GM23338 (cell line): Measurements from ENCODE around the gene ZNF560.

Experiments
- CREB1 ChIP-seq: fragments of 250-450 bp; sonication (Bioruptor Pico); IDR thresholded peaks from 2 replicates; pipeline ENCODE4 v1.5.0; 2020; ENCODE audit warnings: low read depth, mild to moderate bottlenecking, moderate library complexity
- CTCF ChIP-seq, 2 experiments: fragments of 200-600 bp in 1 of 2; sonication (generic) in 1 of 2; conservative IDR thresholded peaks; 2 replicates each; pipeline versions ENCODE4 v1.5.1 to v1.6.1; 2016 to 2017; ENCODE audit warnings: antibody characterized with exemption in 2 of 2, low read depth in 2 of 2, mild to moderate bottlenecking in 2 of 2, moderate library complexity in 1 of 2
- EZH2 ChIP-seq: fragments of 200-600 bp; sonication (generic); IDR thresholded peaks from one replicate; pipeline ENCODE4 v1.8.0; 2017; ENCODE audit warnings: antibody characterized with exemption, mild to moderate bottlenecking, low read depth; ENCODE audit not compliant: unreplicated experiment
- EZH2phosphoT487 ChIP-seq: fragments of 200-600 bp; sonication (generic); IDR thresholded peaks from one replicate; pipeline ENCODE4 v1.8.1; 2018; ENCODE audit warnings: antibody characterized with exemption; ENCODE audit not compliant: unreplicated experiment
- JUNB ChIP-seq: IDR thresholded peaks from one replicate; pipeline ENCODE4 v1.6.1; 2016; ENCODE audit warnings: antibody characterized with exemption; ENCODE audit not compliant: unreplicated experiment
- POLR2AphosphoS5 ChIP-seq: IDR thresholded peaks from 2 replicates; pipeline ENCODE4 v1.6.1; 2016; ENCODE audit warnings: antibody characterized with exemption, low read depth
- REST ChIP-seq: IDR thresholded peaks from one replicate; pipeline ENCODE4 v1.6.1; 2018; ENCODE audit warnings: antibody characterized with exemption; ENCODE audit not compliant: unreplicated experiment
- ZNF114 ChIP-seq: fragments of 250-450 bp; sonication (Bioruptor Pico); IDR thresholded peaks from 2 replicates; pipeline ENCODE4 v1.5.0; 2020; ENCODE audit warnings: mild to moderate bottlenecking, moderate library complexity
- ZNF331 ChIP-seq: fragments of 250-450 bp; sonication (Bioruptor Pico); IDR thresholded peaks from 2 replicates; pipeline ENCODE4 v1.5.0; 2020; ENCODE audit warnings: low read depth, mild to moderate bottlenecking, moderate library complexity
- TF ChIP-seq, protein P1 (sequence below): IDR thresholded peaks from 2 replicates; pipeline ENCODE4 v1.6.1; 2016; ENCODE audit warnings: antibody characterized with exemption

- peak in 1 of 2 experiments; percentile 32; a peak in 3 of 4 replicates for TF ChIP-seq CTCF (conservative IDR thresholded peaks at IDR 0.05; ENCODE audit: low read depth in 2 of 2)
- no peak for TF ChIP-seq POLR2AphosphoS5
- no peak for TF ChIP-seq EZH2phosphoT487
- TF ChIP-seq CREB1 (CRISPR knock-in tag), result no peak
- TF ChIP-seq EZH2, result no peak
- no peak for TF ChIP-seq REST
- no peak for TF ChIP-seq ZNF114
- TF ChIP-seq, protein P1, sequence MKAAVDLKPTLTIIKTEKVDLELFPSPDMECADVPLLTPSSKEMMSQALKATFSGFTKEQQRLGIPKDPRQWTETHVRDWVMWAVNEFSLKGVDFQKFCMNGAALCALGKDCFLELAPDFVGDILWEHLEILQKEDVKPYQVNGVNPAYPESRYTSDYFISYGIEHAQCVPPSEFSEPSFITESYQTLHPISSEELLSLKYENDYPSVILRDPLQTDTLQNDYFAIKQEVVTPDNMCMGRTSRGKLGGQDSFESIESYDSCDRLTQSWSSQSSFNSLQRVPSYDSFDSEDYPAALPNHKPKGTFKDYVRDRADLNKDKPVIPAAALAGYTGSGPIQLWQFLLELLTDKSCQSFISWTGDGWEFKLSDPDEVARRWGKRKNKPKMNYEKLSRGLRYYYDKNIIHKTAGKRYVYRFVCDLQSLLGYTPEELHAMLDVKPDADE, result no peak
- no peak for TF ChIP-seq JUNB
- TF ChIP-seq ZNF331 (CRISPR knock-in tag), result no peak
These were observed at the start of gene ZNF560 for GRCh38 chr19:9498183-9498902.
